Activated T-helper 9 cell treated with anti-CD3 and anti-CD28 coated beads, Interleukin-2, amount 50 U/mL, for 16 hours (primary cell): ENCODE data around the gene SEPTIN11.
"Not testable (repeated sequence)": the region's sequence is repeated elsewhere in the genome, so short reads cannot be mapped to it uniquely, and the experiment has no call there.

Experiments
- DNase-seq: peaks from one replicate; pipeline ENCODE4 v3.0.0-alpha.2; 2020; ENCODE audit warnings: low read depth

The SEPTIN11 gene

DNA sequence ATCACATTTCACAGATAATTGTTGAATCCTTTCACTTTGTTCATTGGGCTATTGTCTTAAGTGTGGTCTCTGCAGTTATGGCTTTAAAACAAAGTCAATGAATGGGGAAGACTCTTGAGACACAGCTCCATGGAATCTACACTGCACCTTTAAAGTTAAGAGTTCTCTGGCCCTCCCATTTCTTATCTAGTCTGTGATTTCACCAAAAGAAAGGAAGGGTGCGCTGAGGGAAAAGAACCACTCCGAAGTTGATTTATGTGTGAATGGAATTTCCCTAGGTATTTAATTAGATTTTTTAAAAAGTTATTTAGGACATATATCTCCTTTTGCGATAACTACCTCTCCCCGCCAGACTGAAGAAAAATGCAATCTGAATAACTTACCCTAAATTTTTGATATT, 2.5 kb downstream of the SEPTIN11 start:
- no peak for DNase-seq

- DNase-seq = no peak
Measured at GRCh38 chr4:76952656-76953582, 3.4 kb downstream of the SEPTIN11 start.

GRCh38 chr4:76953956-76954355, 4.4 kb downstream of the SEPTIN11 start:
- DNase-seq = no peak

DNA sequence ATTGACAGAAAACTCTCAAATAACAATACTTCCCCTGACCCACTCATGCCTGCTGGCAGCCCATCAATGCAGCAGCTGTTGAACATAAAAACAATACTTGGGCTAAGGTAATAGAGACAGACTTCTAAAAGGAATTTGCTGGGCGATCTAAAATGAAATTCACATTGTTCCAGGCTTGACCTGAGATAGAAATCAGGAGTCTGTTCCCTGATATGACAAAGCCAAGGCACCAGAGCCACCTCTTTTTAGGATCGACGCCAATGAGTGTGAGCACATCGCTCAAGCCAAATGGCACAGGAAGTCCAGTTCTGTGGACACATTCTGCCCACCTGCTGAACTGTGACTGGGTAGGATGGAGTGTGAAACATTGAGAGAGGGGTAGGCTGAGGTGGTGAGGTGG, 4.9 kb downstream of the SEPTIN11 start:
- DNase-seq = no peak

GRCh38 chr4:76955182-76955581, 5.6 kb downstream of the SEPTIN11 start:
- DNase-seq = no peak

DNA sequence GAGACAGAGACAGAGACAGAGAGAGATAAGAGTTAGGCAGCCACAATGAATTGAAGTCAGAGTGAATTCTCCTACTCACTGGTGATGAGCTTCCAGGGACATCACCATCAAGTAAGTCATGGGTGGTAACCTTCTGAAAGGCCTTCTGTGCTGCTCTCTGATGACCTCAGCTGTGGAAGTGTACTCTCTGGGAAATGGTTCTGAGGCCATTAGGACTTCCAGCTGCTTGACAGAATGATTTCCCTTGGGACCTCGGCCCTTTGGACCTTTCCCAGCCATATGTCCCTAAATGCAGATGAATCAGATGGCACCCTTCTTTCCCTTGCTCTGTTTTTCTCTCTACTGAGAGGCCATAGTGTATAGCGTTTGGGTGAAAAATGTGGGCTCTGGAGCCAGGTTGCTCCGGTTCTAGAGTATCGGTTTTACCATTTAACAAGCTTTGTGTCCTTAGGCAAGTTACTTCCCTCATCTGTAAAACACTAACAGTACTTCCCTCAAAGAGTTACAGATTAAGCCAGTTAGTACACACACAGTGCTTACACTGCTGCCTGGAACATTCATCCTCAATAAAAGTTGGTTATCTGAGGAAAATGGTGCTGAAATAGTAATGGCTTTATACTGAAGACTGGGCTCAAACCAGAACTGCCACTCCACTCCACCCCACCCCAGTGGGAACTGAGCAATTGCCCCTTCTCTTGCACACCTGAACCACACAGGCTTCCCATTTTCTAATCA, 7.6 kb downstream of the SEPTIN11 start:
- DNase-seq = no peak

GRCh38 chr4:76958891-76959290, 9.3 kb downstream of the SEPTIN11 start:
- no peak for DNase-seq

DNA sequence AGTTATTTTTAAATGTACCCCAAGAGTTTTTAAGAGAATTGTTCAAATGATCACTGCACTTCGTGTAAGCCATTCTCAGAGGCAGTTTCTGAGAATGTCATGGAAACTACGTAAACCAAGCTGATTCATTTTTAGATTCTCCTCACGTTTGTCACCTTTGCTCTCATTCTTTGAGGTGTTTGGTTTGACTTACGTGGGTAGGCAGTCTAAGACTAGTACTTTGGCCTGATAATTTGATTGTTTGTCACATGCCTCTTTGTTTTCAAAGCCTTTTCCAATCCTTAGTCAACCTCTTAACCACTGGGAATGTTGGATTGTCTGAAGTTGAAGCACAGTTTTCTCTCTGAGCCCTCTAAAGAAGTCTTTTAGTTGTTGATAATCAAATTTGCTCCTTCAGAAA, 10.5 kb downstream of the SEPTIN11 start:
- DNase-seq = no peak

DNA sequence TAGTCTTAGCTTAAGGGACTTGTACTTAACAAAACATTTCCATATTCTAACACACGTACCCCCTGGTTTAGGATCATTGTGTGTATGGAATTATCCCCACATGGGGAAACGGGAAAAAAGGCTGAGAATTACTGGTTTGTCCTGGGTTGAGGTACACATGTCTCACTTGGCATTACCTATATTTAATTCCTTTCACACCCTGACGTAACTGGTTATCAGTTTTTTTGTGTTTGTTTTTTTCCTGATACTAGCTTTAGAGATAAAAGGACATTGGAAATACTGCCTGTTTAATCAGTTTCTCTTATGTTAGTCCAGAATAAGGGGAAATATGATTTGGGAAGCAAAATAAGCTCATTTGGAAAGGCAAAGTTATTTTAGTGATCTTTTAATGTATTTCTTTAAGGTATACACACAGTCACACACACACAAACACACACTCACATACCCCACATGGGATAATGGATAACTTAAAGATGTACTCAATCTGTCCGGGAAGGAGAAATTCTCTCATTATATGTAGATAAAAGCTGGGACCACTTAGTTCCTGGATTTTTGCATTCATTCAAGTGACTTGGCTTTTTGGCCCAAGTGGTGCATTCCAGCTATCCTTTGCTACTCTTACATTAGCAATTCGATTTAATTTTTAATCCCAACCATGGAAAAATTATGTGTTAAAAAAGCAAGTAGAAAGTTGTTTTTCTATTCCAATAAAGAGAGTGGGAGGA, 13.0 kb downstream of the SEPTIN11 start:
- DNase-seq = no peak

DNA sequence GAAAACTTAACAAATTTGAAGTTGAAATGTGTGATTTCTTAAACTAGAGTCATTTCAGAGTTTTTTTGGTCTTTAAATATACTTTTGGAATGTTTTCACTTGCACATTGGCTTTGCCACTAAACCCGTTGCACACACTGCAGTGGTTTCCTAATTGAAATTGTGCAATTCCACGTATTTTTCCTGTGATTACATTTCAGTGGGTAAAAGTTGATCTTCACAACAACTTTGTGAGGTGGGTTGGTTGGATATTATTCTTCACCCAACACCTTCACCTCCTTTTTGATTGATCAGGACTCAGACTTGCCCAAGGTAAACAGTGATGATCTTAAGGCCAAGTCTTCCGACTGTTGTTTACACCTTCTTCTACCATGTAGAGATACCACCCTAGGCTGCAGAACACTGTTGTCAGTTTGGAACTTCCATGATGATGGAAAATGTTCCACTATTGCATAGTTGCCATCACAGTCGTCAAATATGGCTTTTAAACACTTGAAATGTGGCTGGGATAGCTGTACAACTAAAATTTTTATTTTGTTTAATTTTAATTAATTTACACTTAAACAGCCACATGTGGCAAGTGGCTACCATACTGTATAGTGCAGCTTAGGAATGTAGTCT, 13.7 kb downstream of the SEPTIN11 start:
- DNase-seq = no peak

GRCh38 chr4:76963927-76964326, 14.4 kb downstream of the SEPTIN11 start:
- not testable (repeated sequence) for DNase-seq

- no peak for DNase-seq
Measured at GRCh38 chr4:76964769-76965168, 15.2 kb downstream of the SEPTIN11 start.

DNA sequence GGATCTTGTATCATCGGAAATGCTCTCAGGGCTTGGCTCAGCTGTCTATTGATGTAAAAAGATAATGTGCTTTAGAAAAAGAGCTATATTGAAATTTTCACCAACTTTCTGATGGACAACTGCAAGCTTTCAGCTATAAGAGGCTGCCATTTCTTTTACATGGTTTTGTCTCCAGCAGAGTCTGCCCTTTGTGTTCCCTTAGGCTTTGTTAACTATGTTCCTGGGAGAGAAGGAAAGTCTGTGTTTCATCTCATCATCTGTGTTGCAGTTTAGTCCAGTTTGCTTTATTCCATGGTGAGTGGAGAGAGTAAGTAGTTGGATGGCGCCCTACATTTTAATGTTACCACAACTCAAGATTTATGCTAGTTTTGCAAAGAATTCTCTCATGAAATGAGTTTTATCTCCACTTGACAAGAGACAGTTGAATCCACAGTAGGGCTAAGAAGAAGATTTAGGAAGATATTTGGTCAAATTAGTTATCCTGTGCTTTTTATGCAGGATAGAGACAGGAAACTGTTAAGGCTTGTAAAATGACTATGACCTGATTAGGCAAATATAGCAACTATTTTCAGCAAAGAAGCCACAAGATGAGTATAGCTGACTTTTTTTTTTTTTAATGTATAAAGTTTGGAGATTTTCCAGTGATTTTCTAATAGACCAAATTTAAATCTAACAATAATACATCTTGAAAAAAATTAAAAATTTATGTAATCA, 16.5 kb downstream of the SEPTIN11 start:
- DNase-seq = no peak

GRCh38 chr4:76968937-76969336, 19.4 kb downstream of the SEPTIN11 start:
- DNase-seq = no peak

DNA sequence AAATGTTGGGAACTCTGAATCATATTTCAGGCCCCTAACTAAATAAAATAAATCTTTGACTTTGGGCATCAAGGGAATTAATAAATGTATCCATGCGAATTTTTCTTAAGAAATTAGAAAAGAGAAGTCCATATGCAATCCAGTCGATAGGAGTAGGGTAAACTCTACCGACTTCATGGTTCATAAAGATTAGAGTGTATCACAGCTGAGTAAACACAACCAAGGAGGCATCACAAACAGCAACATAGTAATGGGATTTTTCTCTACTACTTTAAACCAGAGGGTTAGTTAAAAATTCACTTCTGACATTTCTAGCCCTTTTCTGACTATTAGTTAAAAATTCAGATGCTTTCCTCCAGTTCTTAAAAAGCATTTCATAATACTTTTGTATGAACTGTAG, 19.9 kb downstream of the SEPTIN11 start:
- DNase-seq = no peak

GRCh38 chr4:76969941-76970529, 20.5 kb downstream of the SEPTIN11 start:
- DNase-seq = no peak

GRCh38 chr4:76972306-76972705, 22.8 kb downstream of the SEPTIN11 start:
- DNase-seq = no peak

GRCh38 chr4:76974150-76974549, 24.6 kb downstream of the SEPTIN11 start:
- no peak for DNase-seq

GRCh38 chr4:76977113-76977512, 27.6 kb downstream of the SEPTIN11 start:
- no peak for DNase-seq

DNA sequence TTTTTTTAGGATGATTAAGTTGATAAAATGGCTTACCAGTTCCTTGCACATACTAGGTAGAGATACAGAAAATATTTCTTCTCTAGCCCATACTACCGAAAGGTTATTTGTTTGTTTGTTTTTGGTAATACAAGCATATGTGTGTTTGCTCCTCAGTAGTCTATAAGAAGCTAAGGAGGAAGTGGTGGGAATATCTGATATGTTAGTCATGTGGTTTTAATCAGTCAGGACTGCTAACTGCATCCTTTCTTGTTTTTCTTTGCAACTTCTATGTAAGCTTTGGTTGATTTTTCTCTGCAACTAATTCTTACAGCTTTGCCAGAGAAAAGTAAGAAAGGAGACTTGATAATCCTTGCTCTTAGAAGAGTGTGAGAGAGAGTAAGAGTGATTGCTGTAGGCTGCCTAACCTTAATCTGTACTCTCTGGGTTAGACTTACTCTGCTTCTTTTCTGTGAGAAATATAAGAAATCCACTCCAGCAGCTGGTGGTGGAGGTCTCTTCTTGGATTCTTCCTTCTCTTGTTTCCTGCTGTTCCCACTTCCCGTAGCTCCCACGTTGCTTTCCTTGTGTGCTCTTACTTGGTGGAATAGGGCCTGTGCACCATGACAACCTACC, 28.3 kb downstream of the SEPTIN11 start:
- no peak for DNase-seq

DNA sequence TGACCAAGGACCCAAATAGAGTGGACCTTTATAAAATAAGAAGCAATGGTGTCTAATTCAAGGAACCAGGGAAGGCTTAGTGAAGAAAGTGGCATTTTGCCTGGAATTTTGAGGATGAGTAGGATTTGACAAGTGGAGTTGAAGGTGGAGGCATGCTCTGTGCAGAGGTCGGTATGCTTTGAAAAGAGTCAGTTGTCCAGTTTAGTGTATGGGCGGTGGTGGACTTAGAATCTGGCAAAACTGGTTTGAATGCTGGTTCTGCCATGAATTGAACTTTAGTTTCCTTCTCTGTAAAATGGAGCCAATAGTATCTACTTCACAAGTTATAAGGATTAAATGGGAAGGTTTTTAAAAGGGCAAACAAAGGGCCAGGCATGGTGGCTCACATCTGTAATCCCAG, 29.7 kb downstream of the SEPTIN11 start:
- DNase-seq = no peak
